Iris pigment epithelial cell (primary cell): Measurements from ENCODE around the gene PCDH1.

Experiments used
- DNase-seq: peaks from one replicate; pipeline ENCODE4 v3.0.0-alpha.2; 2011; ENCODE audit warnings: low read depth

The PCDH1 gene

DNA sequence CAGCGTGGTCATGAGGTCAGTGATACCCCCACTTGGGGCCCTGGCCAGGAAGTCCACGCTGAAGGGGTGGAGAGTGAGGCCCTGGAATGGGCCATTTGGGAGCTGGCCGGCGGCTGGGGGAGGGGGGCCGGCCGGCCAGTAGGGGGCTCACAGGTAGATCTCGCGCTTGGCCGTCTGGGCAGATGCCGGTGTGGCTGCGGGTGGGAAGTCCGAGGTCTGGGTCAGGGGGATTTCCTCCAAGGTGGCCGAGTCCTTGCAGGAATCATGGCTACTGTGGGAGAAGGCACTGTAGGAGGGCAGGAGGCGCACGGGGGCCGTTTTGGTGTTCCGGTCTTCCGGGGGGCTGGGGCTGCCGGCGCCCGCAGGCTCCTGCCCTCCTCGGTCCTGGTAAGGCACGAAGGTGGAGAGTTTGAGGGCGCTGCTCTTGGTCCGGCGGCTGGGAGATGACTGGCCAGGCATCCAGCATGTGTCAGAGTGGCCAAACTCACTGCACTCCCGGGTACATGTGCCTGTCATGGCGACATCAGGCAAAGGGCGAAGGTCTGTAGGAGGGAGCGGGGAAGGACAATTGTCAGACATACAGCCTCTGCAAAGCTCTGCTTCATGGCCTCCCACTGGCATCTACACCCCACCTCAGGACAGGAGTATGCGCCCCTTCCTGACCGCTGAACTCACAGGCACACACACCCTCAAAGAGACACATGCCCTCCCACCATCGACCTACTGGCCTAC, 24.1 kb downstream of the PCDH1 start:
- no peak for DNase-seq

DNA sequence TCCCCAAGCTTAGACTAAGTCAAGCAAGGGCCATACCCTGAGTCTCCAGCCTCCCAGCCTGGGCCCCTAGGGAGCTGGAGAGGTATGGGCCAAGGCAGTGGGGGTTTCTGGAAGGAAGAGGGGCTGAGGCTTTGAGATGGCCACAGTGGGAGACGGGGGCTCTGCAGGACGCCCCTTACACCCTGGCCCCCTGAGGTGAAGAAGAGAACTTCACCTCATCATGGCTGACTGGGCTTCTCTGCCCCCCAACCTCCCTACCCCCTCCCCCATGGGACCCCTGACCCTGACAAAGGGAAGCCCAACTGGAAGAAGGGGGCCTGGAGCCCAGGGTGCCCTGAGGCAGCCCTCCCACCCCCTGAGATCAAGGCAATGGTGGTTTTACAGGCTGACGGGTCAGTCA, 25.8 kb downstream of the PCDH1 start:
- no peak for DNase-seq

- no peak for DNase-seq
Observed at GRCh38 chr5:141851195-141851874, 26.9 kb downstream of the PCDH1 start.

- DNase-seq, result no peak
Observed at GRCh38 chr5:141850786-141851185, 27.4 kb downstream of the PCDH1 start.

DNA sequence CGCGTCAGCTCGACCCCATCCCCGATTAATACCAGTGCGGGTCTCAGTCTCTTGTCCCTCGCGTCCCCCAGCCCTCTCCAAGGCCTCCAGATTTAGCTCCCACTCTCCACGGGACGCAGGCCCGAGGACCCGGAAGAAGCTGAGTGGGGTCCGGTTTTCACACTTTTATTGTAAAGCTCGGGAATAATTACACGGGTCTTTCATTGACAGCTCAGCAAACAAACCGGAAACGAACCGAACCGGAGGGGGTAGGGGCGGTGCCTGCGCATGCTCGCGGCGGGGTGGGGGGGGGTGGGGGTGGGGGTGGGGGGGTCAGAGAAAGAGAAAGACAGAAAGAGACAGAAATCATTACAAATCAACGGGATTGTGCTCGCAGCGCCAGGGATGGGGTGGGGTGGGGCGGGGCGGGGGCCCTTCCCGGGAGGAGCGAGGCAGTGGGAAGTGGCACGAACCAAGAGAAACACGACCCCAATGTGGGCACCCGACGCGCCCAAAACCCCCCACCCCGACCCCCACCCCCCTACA, 27.9 kb downstream of the PCDH1 start:
- peak; percentile 44 for DNase-seq

- peak; percentile 76 for DNase-seq
Observed at GRCh38 chr5:141849415-141850243, 28.6 kb downstream of the PCDH1 start.

- DNase-seq, result peak; percentile 63
Observed at GRCh38 chr5:141848744-141849414, 29.3 kb downstream of the PCDH1 start.

DNA sequence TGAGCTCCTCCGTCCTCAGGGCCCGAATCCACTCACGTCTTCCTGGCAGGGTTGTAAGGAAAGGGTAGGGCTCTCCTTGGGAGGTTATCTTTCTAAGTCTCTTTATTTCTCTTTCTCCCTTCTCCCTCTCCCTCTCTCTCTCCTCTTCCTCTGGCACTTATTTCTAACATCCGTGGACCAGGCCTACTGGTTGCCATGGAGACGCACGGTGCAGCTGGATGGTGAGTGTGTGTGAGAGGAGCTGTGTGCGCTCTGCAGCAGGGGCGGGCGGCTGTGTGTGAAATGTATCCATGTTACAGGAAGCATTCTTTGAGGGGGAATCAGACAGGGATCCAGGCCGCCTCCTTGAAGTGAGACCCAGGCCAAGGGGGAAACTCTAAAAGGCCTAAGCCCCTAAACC, 32.2 kb downstream of the PCDH1 start:
- peak; percentile 56 for DNase-seq

GRCh38 chr5:141845371-141845851, 32.8 kb downstream of the PCDH1 start:
- no peak for DNase-seq

DNA sequence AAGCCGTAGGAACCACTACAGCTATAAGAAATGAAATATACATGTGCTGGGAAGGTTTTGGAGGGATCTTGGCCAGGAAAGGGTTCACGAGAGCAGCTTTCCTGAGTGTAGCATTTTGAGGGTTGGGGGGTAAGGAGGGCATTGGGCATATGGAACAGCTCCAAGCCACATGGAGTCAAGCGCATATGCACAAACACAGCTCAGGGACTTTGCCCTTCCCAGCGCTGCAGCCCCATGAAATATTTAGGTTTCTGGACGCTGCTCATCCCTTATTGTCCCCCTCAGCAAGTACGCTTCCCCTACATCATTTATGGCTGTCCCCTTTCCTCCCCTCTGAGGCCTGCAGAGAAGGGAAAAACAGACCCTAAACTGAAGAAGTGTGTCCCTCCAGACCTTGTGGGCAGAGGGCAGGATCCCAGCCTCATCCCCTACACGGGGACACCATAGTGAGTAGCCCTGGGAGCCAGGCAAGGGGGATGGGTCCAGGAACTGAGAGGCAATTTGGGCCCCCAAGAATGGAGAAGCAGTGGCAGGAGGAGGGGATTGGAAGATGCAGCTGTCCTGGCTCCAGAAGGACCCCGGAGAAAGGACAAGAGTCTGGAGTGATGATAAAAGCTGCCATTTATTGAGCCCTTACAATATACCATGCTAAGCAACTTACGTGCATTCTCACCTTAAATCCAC, 33.7 kb downstream of the PCDH1 start:
- no peak for DNase-seq

GRCh38 chr5:141843156-141843927, 34.9 kb downstream of the PCDH1 start:
- peak; percentile 52 for DNase-seq

GRCh38 chr5:141841378-141842180, 36.6 kb downstream of the PCDH1 start:
- no peak for DNase-seq

GRCh38 chr5:141840826-141841360, 37.3 kb downstream of the PCDH1 start:
- no peak for DNase-seq

GRCh38 chr5:141840280-141840812, 37.9 kb downstream of the PCDH1 start:
- DNase-seq, result no peak

DNA sequence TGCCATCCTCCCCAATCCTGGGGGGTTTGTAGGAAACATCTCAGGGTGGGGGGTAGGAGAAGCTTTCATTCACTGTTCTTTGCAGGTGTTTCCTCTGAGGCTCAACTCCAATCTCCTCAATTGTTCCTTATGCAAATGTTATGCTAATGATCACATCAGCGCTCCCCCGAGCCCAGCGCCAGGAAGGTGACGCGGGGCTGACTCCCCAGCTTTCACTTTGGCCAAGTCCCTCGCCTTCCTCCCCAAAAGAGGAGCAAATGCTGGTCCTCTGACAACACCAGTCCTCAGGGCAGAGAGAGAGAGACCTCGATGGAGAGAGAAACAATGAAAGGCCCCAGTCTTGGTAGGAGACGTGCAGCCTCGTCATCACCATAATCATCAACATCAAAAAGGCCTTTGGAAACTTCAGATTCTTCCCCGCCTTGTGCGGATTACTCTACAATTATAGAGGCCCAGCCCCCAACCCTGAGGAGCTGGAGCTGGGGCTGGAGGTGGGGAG, 39.1 kb downstream of the PCDH1 start:
- DNase-seq, result no peak

GRCh38 chr5:141838326-141839014, 39.7 kb downstream of the PCDH1 start:
- DNase-seq, result no peak

- peak; percentile 43 for DNase-seq
Observed at GRCh38 chr5:141835928-141836670, 42.1 kb downstream of the PCDH1 start.
